LNCaP clone FGC (cell line): Measurements from ENCODE around the gene CDK18.

ENCODE experiments used
- DNase-seq: peaks from one replicate; pipeline ENCODE4 v3.0.0-alpha.2; 2011; ENCODE audit warnings: low read depth
- H3K4me3 ChIP-seq: 2 replicates; pipeline ENCODE4 v1.5.1; 2011; ENCODE audit warnings: mild to moderate bottlenecking, low read depth, low read length, control low read depth
- CTCF ChIP-seq: IDR thresholded peaks from 2 replicates; pipeline ENCODE4 v1.5.1; 2012; ENCODE audit warnings: mild to moderate bottlenecking; ENCODE audit not compliant: control insufficient read depth, insufficient read depth; ENCODE audit errors: extremely low read depth

CDK18 gene

GRCh38 chr1:205518661-205519540 is 14.4 kb downstream of the CDK18 start:
- H3K4me3 ChIP-seq, result no peak overlapping the region
- no peak for TF ChIP-seq CTCF
- DNase-seq, result no peak

DNA sequence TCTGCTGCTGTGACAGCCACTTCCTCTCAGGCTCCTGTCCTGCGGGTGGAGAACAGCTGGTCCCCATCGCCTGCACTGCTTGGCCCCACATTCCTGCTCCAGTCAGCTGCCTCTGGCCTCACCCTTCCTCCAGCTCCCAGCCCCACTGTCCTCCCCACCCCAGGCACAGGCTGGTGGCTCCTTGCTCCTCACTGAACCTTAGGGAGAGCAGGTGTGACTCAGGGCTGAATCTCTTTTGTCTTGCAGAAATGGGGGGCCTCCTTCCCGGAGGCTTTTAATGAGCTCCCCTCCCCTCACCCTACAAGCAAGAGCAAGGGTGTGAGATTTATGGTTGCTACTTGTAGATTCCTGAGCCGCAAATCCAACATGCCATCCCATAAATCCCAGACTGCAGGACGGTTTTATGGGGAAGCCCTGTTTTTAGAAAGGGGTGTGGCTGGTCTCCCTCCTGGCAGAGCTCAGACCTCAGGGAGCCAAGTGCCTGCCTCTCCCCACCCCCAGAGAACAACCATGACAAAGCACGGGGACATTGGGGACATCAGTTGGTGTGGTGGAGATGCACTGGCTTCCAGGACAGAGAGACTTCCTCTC is 15.2 kb downstream of the CDK18 start:
- TF ChIP-seq CTCF, result no peak
- no peak overlapping the region for H3K4me3 ChIP-seq
- no peak for DNase-seq

DNA sequence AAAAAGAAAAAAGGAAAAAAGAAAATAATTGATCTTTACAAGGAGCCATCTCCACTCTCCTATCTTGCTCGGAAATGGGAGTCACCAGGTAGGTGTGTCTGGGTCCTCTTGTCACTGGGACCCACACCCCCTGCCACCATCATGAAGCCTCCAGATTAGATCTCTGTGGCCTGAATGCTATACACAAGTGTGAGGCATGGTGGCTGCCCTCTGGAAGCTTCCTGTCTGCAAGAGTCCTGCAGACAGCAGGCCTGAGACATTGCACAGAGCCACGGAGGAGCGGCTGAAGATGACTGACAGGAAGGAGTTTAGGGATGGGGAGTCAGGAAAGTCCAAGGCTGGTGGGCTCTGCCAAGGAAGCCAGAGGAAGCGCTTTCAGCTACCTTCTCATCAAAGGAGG is 16.2 kb downstream of the CDK18 start:
- no peak for DNase-seq
- TF ChIP-seq CTCF, result no peak
- H3K4me3 ChIP-seq, result no peak overlapping the region

DNA sequence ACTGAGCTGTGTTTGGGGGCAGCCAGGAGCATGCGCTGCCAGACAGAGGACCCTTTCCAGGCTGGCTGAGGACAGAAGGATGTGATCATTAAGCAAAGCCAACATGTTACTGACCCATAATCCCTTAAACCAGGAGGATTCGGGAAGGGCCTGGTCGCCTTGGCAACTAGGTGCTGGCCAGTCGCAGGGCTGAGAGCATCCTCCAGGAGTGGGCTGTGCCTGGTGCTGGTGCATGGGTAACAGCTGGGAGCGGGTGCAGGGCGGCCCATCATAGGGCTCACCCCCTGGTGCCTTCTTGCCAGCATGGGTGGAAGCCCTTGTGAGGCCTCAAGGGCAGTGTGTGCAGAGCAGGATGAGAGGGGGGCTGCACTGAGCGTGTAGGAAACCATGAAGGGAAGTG is 17.2 kb downstream of the CDK18 start:
- no peak for DNase-seq
- H3K4me3 ChIP-seq, result no peak overlapping the region
- TF ChIP-seq CTCF, result no peak

DNA sequence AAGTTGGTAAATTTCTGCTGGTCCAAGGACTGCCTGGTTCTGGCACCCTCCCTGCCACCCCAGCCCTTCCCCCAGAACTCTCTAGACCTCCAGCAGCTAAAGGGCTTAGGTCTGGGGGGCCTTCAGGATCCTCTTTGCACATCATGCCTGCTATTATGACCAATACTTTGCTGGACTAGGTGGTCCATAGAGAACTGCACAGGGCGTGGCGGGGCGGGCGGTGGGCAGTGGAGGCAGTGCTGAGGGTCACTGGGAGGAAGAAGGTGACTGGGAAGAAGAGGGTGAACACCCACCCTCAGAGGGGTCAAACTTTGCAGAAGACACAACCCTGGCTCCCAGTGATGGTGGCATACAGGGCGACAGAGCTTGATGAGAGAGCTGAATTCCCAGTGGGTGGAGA is 18.2 kb downstream of the CDK18 start:
- H3K4me3 ChIP-seq, result no peak overlapping the region
- TF ChIP-seq CTCF, result no peak
- DNase-seq, result no peak

DNA sequence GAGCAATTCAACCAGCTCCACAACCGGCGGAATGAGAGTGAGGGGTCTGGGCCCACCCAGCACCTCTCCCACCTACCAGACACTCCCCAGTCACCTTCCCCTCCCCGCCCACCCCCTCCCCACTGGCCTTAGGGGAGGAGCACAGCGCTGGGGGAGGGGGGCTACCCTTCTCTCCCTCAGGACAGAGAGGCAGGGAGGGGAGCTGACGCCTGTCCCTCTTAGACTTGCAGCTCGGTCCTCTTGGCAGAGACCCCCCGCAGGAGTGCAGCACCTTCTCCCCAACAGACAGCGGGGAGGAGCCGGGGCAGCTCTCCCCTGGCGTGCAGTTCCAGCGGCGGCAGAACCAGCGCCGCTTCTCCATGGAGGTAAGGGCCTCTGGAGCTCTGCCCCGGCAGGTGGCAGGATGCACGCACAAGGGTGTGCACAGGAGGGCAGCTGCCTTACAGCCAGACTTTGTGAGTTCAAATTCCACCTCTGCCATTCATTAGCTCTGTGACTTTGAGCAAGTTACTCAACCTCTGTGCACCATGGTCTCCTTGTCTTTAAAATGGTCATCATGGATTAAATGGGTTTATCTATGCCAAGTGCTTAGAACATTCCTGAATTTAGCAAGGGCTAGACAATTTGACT is 18.9 kb downstream of the CDK18 start:
- no peak overlapping the region for H3K4me3 ChIP-seq
- DNase-seq, result no peak
- TF ChIP-seq CTCF, result no peak
